ENCODE data around the gene TNS3.

The TNS3 gene

DNA sequence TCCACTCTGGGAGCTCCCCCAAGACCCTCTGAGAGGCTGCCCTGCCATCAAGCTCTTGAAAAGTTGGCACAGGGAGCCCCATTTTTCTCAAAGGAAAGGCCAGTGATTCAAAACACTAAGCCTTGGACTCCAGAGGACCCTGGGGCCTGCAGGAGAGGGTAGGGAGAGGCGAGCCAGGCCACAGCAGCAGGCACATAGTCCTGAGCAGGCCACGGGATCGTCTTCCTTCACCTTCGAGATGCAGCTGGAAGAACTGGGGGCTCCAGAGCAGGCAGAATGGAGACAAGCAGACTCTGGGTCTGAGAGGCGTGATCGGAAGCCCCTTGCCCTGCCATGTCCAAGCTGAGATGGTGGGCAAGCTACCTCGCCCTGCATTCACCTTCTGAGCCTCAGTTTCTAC lies 13.9 kb downstream of the TNS3 start:
- peaks cover 0 to 4% (median 0%) of the 10 kb centered on the region in 11 experiments; a peak in 2 of 22 replicates for H3K9me3 ChIP-seq (replicated peaks in 1 of 11)
- peak overlapping the region in 9 of 11 experiments; percentile 37 to 97 (median 61); a peak in 17 of 22 replicates for H3K27ac ChIP-seq
- peaks cover 72 to 79% (median 73%) of the 10 kb centered on the region in 10 experiments for H3K4me1 ChIP-seq
- H3K9ac ChIP-seq, result peak overlapping the region; percentile 3 to 58 (median 33); a peak in 14 of 22 replicates
- H3K4me2 ChIP-seq, result peak overlapping the region; percentile 86 to 99 (median 96)
- no peak for TF ChIP-seq Cebpa-rat (IDR thresholded peaks at IDR 0.05)
- H3K27me3 ChIP-seq, result no peaks in the 10 kb centered on the region
- no peak overlapping the region for H3K4me3 ChIP-seq
- peaks cover 0 to 50% (median 0%) of the 10 kb centered on the region in 11 experiments; a peak in 5 of 22 replicates for H4K20me1 ChIP-seq
- peaks cover 0 to 35% (median 7%) of the 10 kb centered on the region in 11 experiments; a peak in 15 of 22 replicates for H3K36me3 ChIP-seq

DNA sequence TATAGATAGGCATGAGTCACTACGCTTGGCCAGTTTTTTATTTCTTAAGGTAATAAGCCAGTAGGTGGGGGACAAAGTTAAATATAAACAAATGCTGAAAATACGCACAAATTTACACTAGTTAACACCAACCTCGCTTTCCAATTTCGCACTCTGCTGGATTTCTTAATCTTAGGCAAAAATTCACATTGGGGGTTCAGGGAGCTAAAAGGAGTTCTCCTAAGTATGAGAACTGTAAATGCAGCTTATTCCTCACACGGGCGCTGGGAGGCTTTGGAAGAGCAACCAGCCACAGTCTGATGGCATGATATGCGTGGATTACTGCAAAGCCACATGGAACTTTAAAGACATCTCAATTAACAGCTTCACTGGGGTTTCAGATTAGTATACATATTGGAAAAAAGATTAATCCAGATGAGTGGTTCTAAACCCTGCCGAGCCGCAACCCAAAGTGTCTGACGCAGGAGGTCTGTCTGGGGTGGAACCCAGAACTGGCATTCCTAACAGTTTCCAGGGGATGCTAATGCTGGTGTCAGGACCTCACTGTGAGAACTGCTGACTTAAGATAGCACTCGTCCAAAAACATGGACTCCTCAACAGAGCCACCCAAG lies 16.2 kb downstream of the TNS3 start:
- Histone ChIP-seq H3K36me3 (peaks cover 4 to 58% (median 26%) of the 10 kb centered on the region in 11 experiments; a peak in 19 of 22 replicates), H3K27ac (0 out of 22 replicates have a peak overlapping the region, but pooled peaks of 1 of the 11 experiments have one; percentile 33), H3K9me3 (replicated peaks in 1 of 11) (peaks cover 0 to 7% (median 0%) of the 10 kb centered on the region in 11 experiments; a peak in 3 of 22 replicates), H3K27me3 (no peaks in the 10 kb centered on the region), H3K4me2 (peak overlapping the region in 9 of 11 experiments; percentile 86 to 99 (median 97); a peak in 8 of 22 replicates), H4K20me1 (peaks cover 0 to 73% (median under 1%) of the 10 kb centered on the region in 11 experiments; a peak in 8 of 22 replicates), H3K4me1 (peaks cover 49 to 59% (median 50%) of the 10 kb centered on the region in 10 experiments), H3K9ac (no peak overlapping the region), H3K4me3 (no peak overlapping the region)
- no peak for TF ChIP-seq Cebpa-rat (IDR thresholded peaks at IDR 0.05)

DNA sequence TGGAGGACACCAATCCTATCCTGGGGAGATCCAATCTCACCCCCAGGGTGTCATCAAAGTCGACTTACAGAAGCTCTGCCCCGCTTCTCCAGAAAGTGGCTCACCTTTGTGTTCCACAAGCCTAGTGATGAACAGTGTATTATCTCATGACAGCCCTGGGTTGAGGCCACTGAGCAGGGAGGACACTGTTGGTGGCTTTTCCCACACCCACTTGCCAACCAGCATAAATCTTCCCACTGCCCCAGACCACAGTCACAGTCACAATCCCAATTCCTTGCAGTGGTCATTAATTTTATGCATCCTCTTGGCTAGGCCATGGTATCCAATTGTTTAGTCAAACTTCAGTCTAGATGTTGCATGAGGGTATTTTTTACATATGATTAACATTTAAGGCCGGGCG lies 18.4 kb downstream of the TNS3 start:
- no peak for TF ChIP-seq Cebpa-rat (IDR thresholded peaks at IDR 0.05)
- H3K9ac ChIP-seq, result no peak overlapping the region
- H3K9me3 ChIP-seq (replicated peaks in 1 of 11), result peaks cover 0 to 10% (median 0%) of the 10 kb centered on the region in 11 experiments; a peak in 3 of 22 replicates
- H3K4me2 ChIP-seq, result no peak overlapping the region
- no peak overlapping the region for H3K27ac ChIP-seq
- no peaks in the 10 kb centered on the region for H3K27me3 ChIP-seq
- peaks cover 0 to 94% (median 7%) of the 10 kb centered on the region in 11 experiments; a peak in 9 of 22 replicates for H4K20me1 ChIP-seq
- H3K4me3 ChIP-seq, result no peak overlapping the region
- peaks cover 2 to 67% (median 47%) of the 10 kb centered on the region in 11 experiments; a peak in 18 of 22 replicates for H3K36me3 ChIP-seq
- peaks cover 26 to 46% (median 28%) of the 10 kb centered on the region in 10 experiments for H3K4me1 ChIP-seq

DNA sequence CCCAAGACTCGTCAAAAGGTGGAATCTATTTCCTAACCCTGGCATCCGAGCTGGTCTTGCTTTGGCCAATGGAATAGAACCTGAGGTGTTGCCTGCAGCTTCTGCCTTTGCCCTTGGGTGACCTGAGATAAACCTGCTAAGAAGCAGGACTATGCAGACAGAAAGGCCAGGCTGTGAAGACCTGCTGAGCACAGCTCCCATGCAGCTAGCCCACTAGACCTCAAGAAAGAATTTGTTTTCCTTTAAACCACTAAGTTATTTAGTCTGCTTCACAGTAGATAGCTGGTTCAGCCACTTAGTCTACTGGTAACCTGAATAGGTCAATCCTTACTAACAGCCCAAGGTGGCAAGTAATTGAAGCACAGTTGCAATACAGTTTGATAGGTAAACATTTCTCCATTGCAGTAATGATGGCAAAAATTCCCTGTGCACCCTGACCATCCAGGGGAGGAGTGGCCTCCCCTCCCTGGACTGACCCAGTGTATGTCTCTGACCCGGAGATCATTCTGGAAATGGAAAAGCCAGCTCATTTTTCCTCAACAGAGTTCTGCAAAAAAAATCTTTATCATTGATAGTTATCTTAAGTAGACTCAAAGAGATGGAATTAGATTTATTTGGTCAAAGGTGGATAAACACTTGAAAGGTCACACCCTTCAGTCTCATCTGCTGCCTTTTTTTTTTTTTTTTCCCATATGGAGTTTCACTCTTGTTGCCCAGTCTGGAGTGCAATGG lies 20.0 kb downstream of the TNS3 start:
- Histone ChIP-seq H3K27ac (no peak overlapping the region), H4K20me1 (peaks cover 0 to 97% (median 11%) of the 10 kb centered on the region in 11 experiments; a peak in 12 of 22 replicates), H3K36me3 (peaks cover 0 to 70% (median 52%) of the 10 kb centered on the region in 11 experiments; a peak in 18 of 22 replicates), H3K27me3 (no peaks in the 10 kb centered on the region), H3K9me3 (replicated peaks in 1 of 11) (peaks cover 0 to 10% (median 0%) of the 10 kb centered on the region in 11 experiments; a peak in 3 of 22 replicates), H3K4me1 (peaks cover 10 to 46% (median 14%) of the 10 kb centered on the region in 10 experiments; a peak in 19 of 20 replicates), H3K9ac (no peak overlapping the region), H3K4me2 (no peak overlapping the region), H3K4me3 (no peak overlapping the region)
- TF ChIP-seq Cebpa-rat (IDR thresholded peaks at IDR 0.05), result no peak

DNA sequence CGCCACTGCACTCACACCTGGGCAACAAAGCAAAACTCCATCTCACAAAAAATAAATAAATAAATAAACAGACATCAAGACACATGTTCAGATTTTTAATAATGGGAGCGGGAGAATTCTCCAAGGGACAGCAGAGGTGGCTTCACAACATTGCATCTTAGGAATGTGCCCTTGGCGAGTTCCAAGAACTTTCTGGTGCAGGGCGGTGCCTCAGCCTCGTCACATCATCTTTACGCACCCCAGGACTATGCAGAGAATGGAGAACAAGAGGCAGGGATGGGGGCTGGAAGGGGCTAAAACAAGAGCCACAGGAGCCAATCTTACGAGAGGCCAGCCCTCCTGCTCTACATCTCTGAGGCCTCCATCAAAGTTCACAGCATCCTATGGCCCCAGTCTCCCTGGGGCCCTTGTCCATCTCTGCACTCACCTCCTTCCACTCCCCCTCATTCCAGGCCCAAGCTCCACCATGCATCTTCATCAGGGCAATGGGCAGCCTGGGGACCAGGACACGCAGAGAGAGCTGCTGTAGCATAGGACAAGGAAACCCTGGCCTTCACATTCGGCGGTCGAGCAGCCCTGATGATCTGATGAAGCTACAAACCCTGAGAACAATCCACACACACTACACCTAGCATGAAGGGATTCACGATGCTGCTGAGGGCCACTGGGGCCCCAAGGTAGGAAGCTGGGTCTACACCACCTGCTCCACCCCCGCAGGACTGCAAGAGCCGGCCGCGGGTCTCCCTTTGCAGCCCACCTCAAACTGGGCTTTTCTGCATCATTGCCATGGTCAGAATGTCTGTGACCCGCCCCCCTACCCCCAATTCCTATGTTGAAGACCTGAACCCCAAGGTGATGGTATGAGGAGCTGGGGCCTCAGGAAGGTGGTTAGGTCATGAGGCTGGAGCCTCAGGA lies 22.3 kb downstream of the TNS3 start:
- Histone ChIP-seq H3K4me3 (no peak overlapping the region), H4K20me1 (peaks cover 0 to 99% (median 22%) of the 10 kb centered on the region in 11 experiments; a peak in 12 of 22 replicates), H3K4me2 (no peak overlapping the region), H3K9me3 (replicated peaks in 1 of 11) (peaks cover 0 to 10% (median 2%) of the 10 kb centered on the region in 11 experiments; a peak in 7 of 22 replicates), H3K27ac (no peak overlapping the region), H3K27me3 (no peaks in the 10 kb centered on the region), H3K9ac (no peak overlapping the region), H3K36me3 (peaks cover 0 to 91% (median 45%) of the 10 kb centered on the region in 11 experiments; a peak in 20 of 22 replicates), H3K4me1 (peaks cover 0 to 53% (median 9%) of the 10 kb centered on the region in 10 experiments; a peak in 11 of 20 replicates)
- TF ChIP-seq Cebpa-rat (IDR thresholded peaks at IDR 0.05), result no peak

DNA sequence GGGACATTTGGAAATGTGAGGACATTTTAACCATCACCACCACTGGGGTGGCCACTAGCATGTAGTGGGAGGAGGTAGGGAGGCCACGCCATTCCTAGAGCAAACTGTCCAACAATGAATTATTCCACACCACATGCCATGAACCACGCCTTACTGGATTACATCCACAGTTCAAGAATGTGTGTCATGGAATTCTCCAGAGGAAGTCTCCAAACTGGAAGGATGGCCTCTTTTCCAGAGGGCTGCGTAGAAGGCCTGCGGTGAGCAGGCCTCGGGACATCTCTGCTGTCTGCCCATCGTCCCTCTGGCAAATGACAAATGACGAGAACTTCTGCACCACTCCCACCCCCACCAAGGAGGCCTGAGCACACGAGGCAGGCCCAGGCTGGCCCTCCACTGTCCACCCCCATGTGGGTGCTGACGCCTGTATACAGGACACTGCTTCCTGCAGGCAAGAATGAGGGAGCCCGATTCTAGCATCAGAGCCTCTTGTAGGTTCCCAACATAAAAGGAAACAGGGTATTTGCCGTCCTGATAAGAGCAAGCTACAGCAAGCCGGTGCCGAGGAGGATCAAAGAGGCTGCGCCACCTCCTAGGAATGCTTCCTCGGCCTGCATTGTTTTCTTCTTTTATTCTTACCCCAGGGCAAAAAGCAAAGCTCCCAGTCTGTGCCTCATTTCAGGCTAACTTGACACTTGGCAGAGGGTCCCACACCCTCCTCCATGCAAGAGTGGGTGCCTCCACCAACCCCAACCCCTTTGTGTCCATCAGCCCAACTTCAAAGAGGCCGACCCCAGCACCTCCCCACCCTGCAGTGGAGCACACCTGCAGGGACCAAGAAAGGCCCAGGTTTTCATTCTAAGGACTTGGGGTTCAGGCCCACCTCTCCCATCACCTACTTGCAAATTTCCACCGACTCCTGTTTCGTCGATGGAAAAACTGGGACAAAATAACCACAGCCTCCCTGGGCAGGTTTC lies 23.9 kb downstream of the TNS3 start:
- Histone ChIP-seq H3K27me3 (no peaks in the 10 kb centered on the region), H3K4me2 (peak overlapping the region in 3 of 11 experiments; percentile 47 to 89 (median 51); a peak in 5 of 22 replicates), H4K20me1 (peaks cover 0 to 95% (median 22%) of the 10 kb centered on the region in 11 experiments; a peak in 12 of 22 replicates), H3K27ac (no peak overlapping the region), H3K9me3 (replicated peaks in 1 of 11) (peaks cover 0 to 22% (median 13%) of the 10 kb centered on the region in 11 experiments; a peak in 13 of 22 replicates), H3K4me3 (no peak overlapping the region), H3K36me3 (peaks cover 0 to 85% (median 42%) of the 10 kb centered on the region in 11 experiments; a peak in 20 of 22 replicates), H3K4me1 (peaks cover 3 to 63% (median 14%) of the 10 kb centered on the region in 10 experiments; a peak in 19 of 20 replicates), H3K9ac (no peak overlapping the region)
- no peak for TF ChIP-seq Cebpa-rat (IDR thresholded peaks at IDR 0.05)

DNA sequence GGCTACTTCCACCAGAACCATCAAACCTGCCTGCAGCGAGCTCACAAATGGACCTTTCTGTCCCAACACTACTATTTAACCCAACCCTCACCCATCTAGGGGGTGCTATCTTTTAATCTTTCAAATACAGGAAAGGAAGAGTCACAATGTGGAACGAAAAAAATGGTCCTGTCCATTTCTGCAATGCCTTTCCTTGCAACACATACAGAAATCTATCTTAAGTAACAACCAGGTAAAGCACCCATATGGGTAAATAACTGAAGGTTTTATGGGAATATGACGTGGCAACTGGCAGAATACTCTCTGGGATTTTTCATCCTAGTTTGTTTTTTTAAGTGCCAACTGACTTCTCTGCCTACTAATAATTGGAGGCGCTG lies 24.6 kb downstream of the TNS3 start:
- Histone ChIP-seq H3K27me3 (no peaks in the 10 kb centered on the region), H3K9ac (no peak overlapping the region), H3K27ac (no peak overlapping the region), H4K20me1 (peaks cover 0 to 95% (median 22%) of the 10 kb centered on the region in 11 experiments; a peak in 12 of 22 replicates), H3K9me3 (replicated peaks in 1 of 11) (peaks cover 0 to 21% (median 13%) of the 10 kb centered on the region in 11 experiments; a peak in 13 of 22 replicates), H3K4me1 (peaks cover 9 to 70% (median 20%) of the 10 kb centered on the region in 10 experiments; a peak in 19 of 20 replicates), H3K4me2 (peak overlapping the region in 5 of 11 experiments; percentile 41 to 89 (median 67); a peak in 8 of 22 replicates), H3K4me3 (no peak overlapping the region), H3K36me3 (peaks cover 0 to 78% (median 36%) of the 10 kb centered on the region in 11 experiments; a peak in 19 of 22 replicates)
- no peak for TF ChIP-seq Cebpa-rat (IDR thresholded peaks at IDR 0.05)
